GM13977 (cell line): ENCODE measurements around the gene KLHL30.

Source experiments
- DNase-seq: peaks from one replicate; pipeline ENCODE4 v3.0.0; 2012; ENCODE audit warnings: low spot score
- in situ Hi-C: fragments of 300-500 bp; cut with MboI; formaldehyde crosslinking; loops from one replicate; pipeline ENCODE4 v1.12.0; 2022; ENCODE audit warnings: low sequenced_read_pairs, low pct_unique_long_range_greater_than_20kb, mixed read lengths, inconsistent platforms; ENCODE audit not compliant: unreplicated experiment
- TF ChIP-seq, protein P1 (sequence below): IDR thresholded peaks from 2 replicates; pipeline ENCODE4 v1.5.1; 2012; ENCODE audit warnings: mild to moderate bottlenecking, control low read depth; ENCODE audit not compliant: insufficient read depth; ENCODE audit errors: extremely low read depth, missing control alignments

KLHL30 gene

DNA sequence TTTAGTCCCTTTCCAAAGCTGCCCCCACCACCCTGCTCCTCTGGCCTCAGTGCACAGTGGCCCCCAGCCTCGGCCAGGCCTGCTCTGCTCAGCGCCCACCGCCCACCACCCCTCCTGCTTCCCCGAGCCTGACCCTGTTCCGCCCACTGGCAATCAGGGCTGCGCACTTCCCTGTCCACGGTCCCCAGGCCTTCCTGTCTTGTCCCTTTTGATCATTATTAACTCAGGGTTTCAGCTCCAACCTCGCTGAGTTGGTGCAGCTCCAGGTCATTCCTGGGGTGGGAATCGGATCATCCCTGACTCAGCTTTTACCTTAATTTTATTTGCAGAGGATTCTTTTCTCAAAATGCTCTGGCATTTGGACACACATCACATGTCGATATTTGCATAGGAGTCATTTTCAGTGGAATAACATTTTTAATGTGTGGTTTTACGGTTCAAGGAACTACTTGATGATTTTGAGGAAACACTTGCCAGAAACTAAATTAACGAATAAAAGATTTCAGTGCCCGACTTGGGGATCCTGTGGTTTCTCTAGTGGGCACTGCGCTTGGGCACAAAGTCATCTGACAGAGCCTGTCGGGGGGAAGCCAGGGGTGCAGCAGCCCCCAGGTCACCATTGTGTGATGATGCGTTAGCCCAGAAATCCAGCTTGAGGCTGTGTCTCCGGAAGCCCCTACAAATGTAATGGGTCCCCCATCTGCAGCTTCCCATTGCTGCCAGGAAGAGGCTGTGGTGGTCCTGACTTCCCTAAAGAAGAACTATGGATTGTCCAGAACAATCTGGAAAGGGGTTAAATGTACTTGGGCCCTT is 39.4 kb upstream of the KLHL30 start:
- in situ Hi-C loops, result no loop called here
- DNase-seq, result no peak
- TF ChIP-seq, protein P1, sequence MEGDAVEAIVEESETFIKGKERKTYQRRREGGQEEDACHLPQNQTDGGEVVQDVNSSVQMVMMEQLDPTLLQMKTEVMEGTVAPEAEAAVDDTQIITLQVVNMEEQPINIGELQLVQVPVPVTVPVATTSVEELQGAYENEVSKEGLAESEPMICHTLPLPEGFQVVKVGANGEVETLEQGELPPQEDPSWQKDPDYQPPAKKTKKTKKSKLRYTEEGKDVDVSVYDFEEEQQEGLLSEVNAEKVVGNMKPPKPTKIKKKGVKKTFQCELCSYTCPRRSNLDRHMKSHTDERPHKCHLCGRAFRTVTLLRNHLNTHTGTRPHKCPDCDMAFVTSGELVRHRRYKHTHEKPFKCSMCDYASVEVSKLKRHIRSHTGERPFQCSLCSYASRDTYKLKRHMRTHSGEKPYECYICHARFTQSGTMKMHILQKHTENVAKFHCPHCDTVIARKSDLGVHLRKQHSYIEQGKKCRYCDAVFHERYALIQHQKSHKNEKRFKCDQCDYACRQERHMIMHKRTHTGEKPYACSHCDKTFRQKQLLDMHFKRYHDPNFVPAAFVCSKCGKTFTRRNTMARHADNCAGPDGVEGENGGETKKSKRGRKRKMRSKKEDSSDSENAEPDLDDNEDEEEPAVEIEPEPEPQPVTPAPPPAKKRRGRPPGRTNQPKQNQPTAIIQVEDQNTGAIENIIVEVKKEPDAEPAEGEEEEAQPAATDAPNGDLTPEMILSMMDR, result no peak

DNA sequence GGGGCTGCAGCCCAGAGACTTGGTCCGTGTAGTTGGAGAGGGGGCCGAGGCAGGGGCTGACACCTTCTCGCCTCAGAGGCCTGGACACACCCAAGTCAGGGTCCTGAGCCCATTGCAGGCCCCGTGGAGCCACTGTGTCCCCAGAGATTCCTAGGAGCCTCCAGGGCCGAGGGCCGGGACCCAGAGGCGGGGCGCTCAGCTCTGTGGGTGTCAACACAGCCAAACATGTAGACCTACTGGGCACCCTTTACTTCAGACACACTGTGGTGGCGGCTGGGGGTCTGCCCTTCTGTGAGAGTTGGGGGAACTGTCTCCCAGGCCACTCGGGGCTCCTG is 38.8 kb upstream of the KLHL30 start:
- no peak for DNase-seq
- in situ Hi-C loops, result no loop called here
- TF ChIP-seq, protein P1, result no peak

DNA sequence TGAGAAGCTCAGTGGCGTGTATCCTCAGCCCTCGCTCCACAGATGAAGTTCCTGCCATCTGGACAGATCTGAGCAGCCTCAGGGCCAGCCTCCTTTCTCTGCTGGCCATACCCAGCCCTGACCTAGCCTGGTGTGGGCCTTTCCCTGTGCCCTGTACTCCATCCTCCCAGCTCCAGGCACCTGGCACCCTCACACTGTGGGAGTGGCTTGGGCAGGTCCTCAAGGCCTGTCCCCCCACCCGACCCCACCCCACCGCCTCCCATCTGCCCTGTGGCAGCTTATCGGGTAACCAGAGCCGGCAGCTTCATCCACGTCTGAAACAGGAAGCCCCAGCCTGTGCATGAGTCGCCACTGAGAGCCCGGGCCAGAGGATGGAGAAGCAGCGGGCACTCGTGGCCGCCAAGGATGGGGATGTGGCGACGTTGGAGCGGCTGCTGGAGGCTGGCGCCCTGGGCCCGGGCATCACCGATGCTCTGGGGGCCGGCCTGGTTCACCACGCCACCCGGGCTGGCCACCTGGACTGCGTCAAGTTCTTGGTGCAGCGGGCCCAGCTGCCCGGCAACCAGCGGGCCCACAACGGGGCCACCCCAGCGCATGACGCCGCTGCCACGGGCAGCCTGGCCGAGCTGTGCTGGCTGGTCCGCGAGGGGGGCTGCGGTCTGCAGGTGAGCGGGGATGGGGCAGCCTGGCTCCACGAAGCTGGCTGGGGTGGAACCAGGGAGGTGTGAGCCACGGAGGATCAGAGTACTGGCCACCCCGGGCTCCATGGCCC is 38.2 kb upstream of the KLHL30 start, which contains the start of gene ESPNL:
Gene ESPNL (plus strand): TSS at position 292 of the 772 bp plus-strand sequence. CDS start 80 bp downstream, at position 372.
- no peak for DNase-seq
- in situ Hi-C loops, result no loop called here
- TF ChIP-seq, protein P1, result no peak

DNA sequence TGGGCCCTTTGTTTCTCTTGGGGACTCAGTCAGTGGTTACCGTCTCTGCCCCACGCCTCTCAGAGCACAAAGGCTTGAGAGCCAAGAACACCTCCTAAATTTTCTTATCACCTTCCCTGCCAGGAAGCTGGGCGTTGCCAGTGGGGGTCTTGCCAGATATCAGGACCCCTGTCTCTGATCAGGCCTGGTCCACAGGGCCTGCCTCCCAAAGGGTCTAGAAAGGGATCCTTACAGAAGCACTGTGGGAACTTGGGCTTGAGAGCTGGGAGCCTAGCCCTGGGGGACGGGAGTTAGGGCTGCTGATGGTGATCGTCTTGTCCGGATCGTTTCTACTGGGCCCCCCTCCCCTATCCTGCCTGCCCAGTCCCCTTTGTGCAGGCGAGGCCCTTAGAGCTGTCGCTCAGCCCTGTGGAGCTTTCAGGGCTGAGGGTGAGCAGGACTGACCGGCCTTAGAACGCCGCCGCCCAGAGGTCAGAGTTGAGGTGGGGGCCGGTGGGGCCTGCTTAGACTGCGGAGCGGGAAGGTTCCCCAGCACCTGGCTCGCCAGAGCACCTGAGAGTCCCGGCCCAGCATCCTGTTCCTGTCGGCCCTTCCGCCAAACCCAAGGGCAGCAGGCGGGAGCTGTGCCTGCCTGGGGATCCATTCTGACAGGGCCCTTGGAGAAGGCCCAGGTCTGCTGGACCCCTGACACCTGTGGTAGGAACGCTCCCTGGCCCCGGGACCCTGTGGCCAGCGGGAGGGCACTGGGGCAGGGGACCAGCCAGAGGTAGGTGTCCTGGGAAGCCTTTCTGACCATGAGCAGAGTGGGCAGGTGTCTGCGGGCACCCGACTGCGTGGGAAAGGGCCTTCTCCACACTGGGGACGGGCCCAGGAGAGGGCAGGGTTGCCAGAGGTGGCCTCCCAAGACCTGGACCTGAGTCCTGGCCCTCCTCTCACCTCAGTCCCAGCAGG is 37.4 kb upstream of the KLHL30 start:
- in situ Hi-C loops, result no loop called here
- TF ChIP-seq, protein P1, result no peak
- no peak for DNase-seq

DNA sequence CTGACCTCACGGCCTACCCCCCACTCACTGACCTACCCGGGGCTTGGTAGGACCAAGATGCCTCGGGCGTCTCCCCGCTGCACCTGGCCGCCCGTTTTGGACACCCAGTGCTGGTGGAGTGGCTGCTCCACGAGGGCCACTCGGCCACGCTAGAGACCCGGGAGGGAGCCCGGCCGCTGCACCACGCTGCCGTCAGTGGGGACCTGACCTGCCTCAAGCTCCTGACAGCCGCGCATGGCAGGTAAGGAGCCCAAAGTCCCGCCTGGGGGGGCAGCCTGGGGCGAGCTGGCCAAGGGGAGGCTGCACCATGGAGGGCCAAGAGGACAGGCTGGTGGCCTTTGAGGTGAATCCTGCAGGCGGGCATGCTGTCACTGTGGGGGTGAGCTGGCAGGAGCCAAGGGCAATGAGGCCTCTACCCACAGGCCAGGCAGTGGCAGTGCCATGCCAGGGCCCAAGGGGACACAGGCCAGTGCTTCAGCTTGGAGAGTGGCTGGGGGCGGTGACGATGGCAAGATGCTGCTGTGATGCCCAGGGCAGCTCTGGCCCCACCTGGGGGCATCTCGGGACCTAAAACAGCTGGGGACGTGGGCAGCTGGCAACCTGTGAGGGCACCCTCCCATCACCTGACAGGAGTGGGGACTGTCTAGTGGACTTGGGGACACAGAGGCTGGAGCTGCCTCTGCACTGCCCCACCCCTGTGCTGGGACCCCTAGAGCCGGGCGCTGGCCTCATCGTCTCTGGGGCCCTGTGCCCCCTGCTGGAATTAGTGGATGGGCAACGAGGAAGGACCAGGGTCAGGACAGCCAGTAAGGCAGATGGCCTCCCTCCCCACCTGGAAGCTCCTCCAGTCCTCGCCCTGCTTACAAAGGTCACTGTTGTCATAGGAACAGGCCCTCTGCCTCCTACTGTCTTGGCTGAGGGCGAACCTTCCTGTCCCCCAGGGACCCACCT is 36.3 kb upstream of the KLHL30 start:
- TF ChIP-seq, protein P1, result no peak
- in situ Hi-C loops, result no loop called here
- no peak for DNase-seq
